GM21576 (cell line): ENCODE data around the gene CTDP1.

Source experiments
- ATAC-seq: cut with Tn5 transposase; IDR thresholded peaks from one replicate; pipeline ENCODE4 v1.9.1; 2021; ENCODE audit warnings: mild to moderate bottlenecking, moderate library complexity; ENCODE audit not compliant: unreplicated experiment

The CTDP1 gene

GRCh38 chr18:79755496-79756142 lies 76.0 kb downstream of the CTDP1 start:
- no peak for ATAC-seq

GRCh38 chr18:79756143-79756500 lies 76.5 kb downstream of the CTDP1 start:
- no peak for ATAC-seq

- no peak for ATAC-seq
Observed at GRCh38 chr18:79756826-79757225, 77.2 kb downstream of the CTDP1 start.

GRCh38 chr18:79760348-79760747 lies 80.7 kb downstream of the CTDP1 start:
- ATAC-seq, result no peak

GRCh38 chr18:79760881-79761280 lies 81.3 kb downstream of the CTDP1 start:
- no peak for ATAC-seq

GRCh38 chr18:79763407-79763806 lies 83.8 kb downstream of the CTDP1 start:
- ATAC-seq, result no peak

GRCh38 chr18:79764131-79764530 lies 84.5 kb downstream of the CTDP1 start:
- ATAC-seq, result no peak

- ATAC-seq, result no peak
Observed at GRCh38 chr18:79765491-79766245, 86.1 kb downstream of the CTDP1 start.

- ATAC-seq, result no peak
Observed at GRCh38 chr18:79766308-79766707, 86.7 kb downstream of the CTDP1 start.

- no peak for ATAC-seq
Observed at GRCh38 chr18:79768745-79769144, 89.1 kb downstream of the CTDP1 start.

GRCh38 chr18:79769698-79770500 lies 90.3 kb downstream of the CTDP1 start:
- ATAC-seq, result no peak

- ATAC-seq, result no peak
Observed at GRCh38 chr18:79770501-79770815, 90.9 kb downstream of the CTDP1 start.

GRCh38 chr18:79770826-79771225 lies 91.2 kb downstream of the CTDP1 start:
- ATAC-seq, result no peak

GRCh38 chr18:79771446-79772107 lies 92.0 kb downstream of the CTDP1 start:
- ATAC-seq, result no peak

- no peak for ATAC-seq
Observed at GRCh38 chr18:79772108-79772864, 92.7 kb downstream of the CTDP1 start.

- no peak for ATAC-seq
Observed at GRCh38 chr18:79772865-79773696, 93.5 kb downstream of the CTDP1 start.

- no peak for ATAC-seq
Observed at GRCh38 chr18:79774111-79774510, 94.5 kb downstream of the CTDP1 start.

GRCh38 chr18:79775441-79776221 lies 96.0 kb downstream of the CTDP1 start:
- ATAC-seq, result no peak

- no peak for ATAC-seq
Observed at GRCh38 chr18:79776674-79777073, 97.1 kb downstream of the CTDP1 start.
